Progenitor cell of endocrine pancreas (in vitro differentiated cells): ENCODE results near the gene DUS2. TPM values are rescaled to one million over a fixed set of nuclear protein-coding genes. Genes with fewer than 3 reads are reported as not detected.
"Not testable (repeated sequence)": the region's sequence is repeated elsewhere in the genome, so short reads cannot be mapped to it uniquely, and the experiment has no call there.

Experiments
- DNase-seq: peaks from one replicate; pipeline ENCODE4 v3.0.0; 2021; ENCODE audit warnings: low spot score; ENCODE audit not compliant: unreplicated experiment
- H3K27ac Mint-ChIP-seq: 2 replicates; pipeline ENCODE4 v1.8.0; 2021; ENCODE audit warnings: mild to moderate bottlenecking, moderate library complexity, mixed read lengths
- H3K27me3 Mint-ChIP-seq: 2 replicates; pipeline ENCODE4 v1.8.0; 2021; ENCODE audit warnings: mixed read lengths
- H3K36me3 Mint-ChIP-seq: 2 replicates; pipeline ENCODE4 v1.8.0; 2022; ENCODE audit warnings: mixed read lengths; ENCODE audit not compliant: insufficient read depth
- H3K4me1 Mint-ChIP-seq: 2 replicates; pipeline ENCODE4 v1.8.0; 2021; ENCODE audit warnings: low read depth, mixed read lengths
- H3K4me3 Mint-ChIP-seq: 2 replicates; pipeline ENCODE4 v1.8.0; 2021; ENCODE audit warnings: low read depth, mild to moderate bottlenecking, moderate library complexity, mixed read lengths
- H3K9me3 Mint-ChIP-seq: 2 replicates; pipeline ENCODE4 v1.8.0; 2021; ENCODE audit warnings: low read depth, mixed read lengths
- total RNA-seq: library from RNA; stranded (reverse); gene quantifications from 2 replicates; pipeline ENCODE4 v1.2.1, GENCODE V29; 2021
- TF ChIP-seq, protein P1 (sequence below): fragments of 200-600 bp; sonication (generic); IDR thresholded peaks from one replicate; pipeline ENCODE4 v1.5.0; 2021; ENCODE audit warnings: antibody characterized with exemption, mild to moderate bottlenecking; ENCODE audit not compliant: unreplicated experiment

DUS2 gene
- total RNA-seq, 1 donor from 2014 or later = 18.8 TPM

- Mint-ChIP-seq H3K27ac (no peak overlapping the region), H3K4me3 (no peak overlapping the region), H3K9me3 (no peaks in the 10 kb centered on the region), H3K4me1 (peaks cover 37% of the 10 kb centered on the region), H3K36me3 (no peaks in the 10 kb centered on the region), H3K27me3 (no peaks in the 10 kb centered on the region)
- DNase-seq = no peak
- TF ChIP-seq, protein P1, sequence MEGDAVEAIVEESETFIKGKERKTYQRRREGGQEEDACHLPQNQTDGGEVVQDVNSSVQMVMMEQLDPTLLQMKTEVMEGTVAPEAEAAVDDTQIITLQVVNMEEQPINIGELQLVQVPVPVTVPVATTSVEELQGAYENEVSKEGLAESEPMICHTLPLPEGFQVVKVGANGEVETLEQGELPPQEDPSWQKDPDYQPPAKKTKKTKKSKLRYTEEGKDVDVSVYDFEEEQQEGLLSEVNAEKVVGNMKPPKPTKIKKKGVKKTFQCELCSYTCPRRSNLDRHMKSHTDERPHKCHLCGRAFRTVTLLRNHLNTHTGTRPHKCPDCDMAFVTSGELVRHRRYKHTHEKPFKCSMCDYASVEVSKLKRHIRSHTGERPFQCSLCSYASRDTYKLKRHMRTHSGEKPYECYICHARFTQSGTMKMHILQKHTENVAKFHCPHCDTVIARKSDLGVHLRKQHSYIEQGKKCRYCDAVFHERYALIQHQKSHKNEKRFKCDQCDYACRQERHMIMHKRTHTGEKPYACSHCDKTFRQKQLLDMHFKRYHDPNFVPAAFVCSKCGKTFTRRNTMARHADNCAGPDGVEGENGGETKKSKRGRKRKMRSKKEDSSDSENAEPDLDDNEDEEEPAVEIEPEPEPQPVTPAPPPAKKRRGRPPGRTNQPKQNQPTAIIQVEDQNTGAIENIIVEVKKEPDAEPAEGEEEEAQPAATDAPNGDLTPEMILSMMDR = no peak
Measured at GRCh38 chr16:68089067-68089466, 66.0 kb downstream of the DUS2 start.

DNA sequence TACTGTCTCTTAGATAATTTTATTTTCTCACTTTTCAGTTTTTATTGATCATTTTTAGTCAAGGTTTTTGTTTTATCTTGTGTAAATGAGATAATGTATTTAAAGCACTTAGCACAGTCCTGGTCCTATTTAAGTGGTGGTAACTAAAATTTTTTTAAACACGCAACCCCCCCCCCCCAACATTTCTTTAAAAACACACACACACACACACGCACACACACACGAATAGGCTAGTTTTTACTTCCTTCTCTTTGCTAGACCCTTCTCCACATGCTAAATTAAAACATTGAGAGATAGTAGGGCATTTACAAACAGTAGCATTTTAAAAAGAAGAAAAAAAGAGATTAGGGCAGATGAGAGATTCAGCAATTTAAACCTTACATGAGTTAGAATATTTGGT lies 67.0 kb downstream of the DUS2 start:
- Mint-ChIP-seq H3K9me3 (no peaks in the 10 kb centered on the region), H3K27ac (peak overlapping the region; percentile 9), H3K4me3 (no peak overlapping the region), H3K4me1 (peaks cover 41% of the 10 kb centered on the region), H3K36me3 (no peaks in the 10 kb centered on the region), H3K27me3 (no peaks in the 10 kb centered on the region)
- TF ChIP-seq, protein P1 = no peak
- no peak for DNase-seq

DNA sequence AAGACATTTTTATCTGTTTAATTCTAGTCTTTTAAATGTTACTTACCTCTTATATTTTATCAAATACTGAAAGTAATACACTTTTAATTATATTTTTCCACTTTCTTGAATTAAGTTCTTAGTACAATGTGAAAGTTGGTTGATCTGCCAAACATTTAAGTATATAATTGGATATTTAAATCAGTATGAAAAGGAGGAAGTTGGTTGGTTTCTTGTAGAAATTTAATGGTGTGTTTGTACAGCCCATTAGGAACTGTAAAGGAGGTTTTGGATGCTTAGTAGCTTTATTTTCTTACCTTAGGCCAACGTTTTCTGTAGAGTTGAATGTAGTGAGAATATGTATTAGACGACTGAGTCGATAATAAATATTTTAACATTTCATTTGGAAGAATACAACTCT lies 67.4 kb downstream of the DUS2 start:
- H3K27me3 Mint-ChIP-seq = no peaks in the 10 kb centered on the region
- no peak overlapping the region for H3K4me3 Mint-ChIP-seq
- DNase-seq = no peak
- H3K4me1 Mint-ChIP-seq = peaks cover 41% of the 10 kb centered on the region
- peaks cover under 1% of the 10 kb centered on the region for H3K36me3 Mint-ChIP-seq
- H3K27ac Mint-ChIP-seq = no peak overlapping the region
- no peaks in the 10 kb centered on the region for H3K9me3 Mint-ChIP-seq
- TF ChIP-seq, protein P1 = no peak

- Mint-ChIP-seq H3K27me3 (no peaks in the 10 kb centered on the region), H3K4me3 (no peak overlapping the region), H3K36me3 (peaks cover 1% of the 10 kb centered on the region), H3K4me1 (peaks cover 40% of the 10 kb centered on the region), H3K9me3 (no peaks in the 10 kb centered on the region), H3K27ac (peak overlapping the region; percentile 7)
- TF ChIP-seq, protein P1 = no peak
- DNase-seq = no peak
Measured at GRCh38 chr16:68091380-68092261, 68.5 kb downstream of the DUS2 start.

DNA sequence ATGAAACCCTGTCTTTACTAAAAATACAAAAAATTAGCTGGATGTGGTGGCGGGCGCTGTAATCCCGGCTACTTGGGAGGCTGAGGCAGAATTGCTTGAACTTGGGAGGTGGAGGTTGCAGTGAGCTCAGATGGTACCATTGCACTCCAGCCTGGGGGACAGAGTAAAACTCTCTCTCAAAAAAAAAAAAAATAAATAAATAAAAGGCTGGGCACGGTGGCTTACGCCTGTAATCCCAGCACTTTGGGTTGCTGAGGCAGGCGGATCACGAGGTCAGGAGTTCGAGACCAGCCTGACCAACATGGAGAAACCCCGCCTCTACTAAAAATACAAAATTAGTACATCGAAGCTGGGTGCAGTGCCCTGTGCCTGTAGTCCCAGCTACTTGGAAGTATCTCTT lies 69.2 kb downstream of the DUS2 start:
- DNase-seq, H3K36me3 Mint-ChIP-seq, H3K27me3 Mint-ChIP-seq, H3K9me3 Mint-ChIP-seq, H3K4me3 Mint-ChIP-seq, H3K27ac Mint-ChIP-seq: not testable (repeated sequence)
- H3K4me1 Mint-ChIP-seq = peaks cover 40% of the 10 kb centered on the region
